Thyroid gland (tissue), 4 donors: ENCODE data around the gene ZNF365.
"Not testable (repeated sequence)": the region's sequence is repeated elsewhere in the genome, so short reads cannot be mapped to it uniquely, and the experiment has no call there.

Experiments used
- CTCF ChIP-seq, 6 experiments: fragments of 200-600 bp in 3 of 6; fragments of 450-650 bp in 3 of 6; sonication (generic) in 3 of 6; IDR thresholded peaks; one replicate each; pipeline ENCODE4 v1.5.1; 2016 to 2019; ENCODE audit warnings: antibody characterized with exemption in 6 of 6, mild to moderate bottlenecking in 2 of 6, inconsistent platforms in 1 of 6, moderate library complexity in 1 of 6
- POLR2A ChIP-seq, 2 donors: fragments of 450-650 bp; IDR thresholded peaks; one replicate each; pipeline ENCODE4 v1.6.1; 2017; ENCODE audit warnings: antibody characterized with exemption in 2 of 2, mild to moderate bottlenecking in 2 of 2, moderate library complexity in 1 of 2

- TF ChIP-seq CTCF, POLR2A (IDR thresholded peaks at IDR 0.05): not testable (repeated sequence)
Measured at GRCh38 chr10:62358151-62358550, 16.0 kb upstream of the ZNF365 start.
